HL-60 (cell line): ENCODE measurements around the gene IGFL3.

Source experiments
- GABPA ChIP-seq: IDR thresholded peaks from 2 replicates; pipeline ENCODE4 v1.6.1; 2012; ENCODE audit warnings: low read depth
- POLR2AphosphoS5 ChIP-seq: IDR thresholded peaks from 2 replicates; pipeline ENCODE4 v1.6.1; 2012; ENCODE audit warnings: low read depth
- REST ChIP-seq: IDR thresholded peaks from 2 replicates; pipeline ENCODE4 v1.6.1; 2012; ENCODE audit warnings: low read depth; ENCODE audit not compliant: insufficient replicate concordance
- TF ChIP-seq, protein P1 (sequence below): IDR thresholded peaks from one replicate; pipeline ENCODE4 v1.5.1; 2011; ENCODE audit warnings: low read length, control low read depth, inconsistent platforms; ENCODE audit not compliant: insufficient read depth

- TF ChIP-seq, protein P1, sequence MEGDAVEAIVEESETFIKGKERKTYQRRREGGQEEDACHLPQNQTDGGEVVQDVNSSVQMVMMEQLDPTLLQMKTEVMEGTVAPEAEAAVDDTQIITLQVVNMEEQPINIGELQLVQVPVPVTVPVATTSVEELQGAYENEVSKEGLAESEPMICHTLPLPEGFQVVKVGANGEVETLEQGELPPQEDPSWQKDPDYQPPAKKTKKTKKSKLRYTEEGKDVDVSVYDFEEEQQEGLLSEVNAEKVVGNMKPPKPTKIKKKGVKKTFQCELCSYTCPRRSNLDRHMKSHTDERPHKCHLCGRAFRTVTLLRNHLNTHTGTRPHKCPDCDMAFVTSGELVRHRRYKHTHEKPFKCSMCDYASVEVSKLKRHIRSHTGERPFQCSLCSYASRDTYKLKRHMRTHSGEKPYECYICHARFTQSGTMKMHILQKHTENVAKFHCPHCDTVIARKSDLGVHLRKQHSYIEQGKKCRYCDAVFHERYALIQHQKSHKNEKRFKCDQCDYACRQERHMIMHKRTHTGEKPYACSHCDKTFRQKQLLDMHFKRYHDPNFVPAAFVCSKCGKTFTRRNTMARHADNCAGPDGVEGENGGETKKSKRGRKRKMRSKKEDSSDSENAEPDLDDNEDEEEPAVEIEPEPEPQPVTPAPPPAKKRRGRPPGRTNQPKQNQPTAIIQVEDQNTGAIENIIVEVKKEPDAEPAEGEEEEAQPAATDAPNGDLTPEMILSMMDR = no peak
- TF ChIP-seq REST (no peak), POLR2AphosphoS5 (no peak), GABPA (no peak)
These were observed 35.8 kb upstream of the IGFL3 start for GRCh38 chr19:46160233-46160775.
